ENCODE measurements around the gene PGR.

DNA sequence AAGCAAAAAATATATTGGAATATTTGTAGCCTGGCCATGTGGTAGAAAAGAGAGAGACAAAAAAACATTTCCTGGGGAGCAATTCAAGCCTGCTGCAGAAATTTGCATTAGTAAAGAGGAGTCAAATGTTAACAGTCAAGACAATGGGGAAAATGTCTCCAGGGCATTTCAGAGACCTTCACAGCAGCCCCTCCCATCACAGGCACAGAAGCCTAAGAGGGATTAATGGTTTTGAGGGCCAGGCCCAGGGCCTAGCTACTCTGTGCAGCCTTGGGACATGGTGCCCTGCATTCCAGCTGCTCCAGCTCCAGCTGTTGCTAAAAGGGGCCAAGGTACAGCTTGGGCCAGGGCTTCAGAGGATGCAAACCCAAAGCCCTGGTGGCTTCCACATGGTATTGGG is 46.8 kb downstream of the PGR start:
- TF ChIP-seq, protein P1, sequence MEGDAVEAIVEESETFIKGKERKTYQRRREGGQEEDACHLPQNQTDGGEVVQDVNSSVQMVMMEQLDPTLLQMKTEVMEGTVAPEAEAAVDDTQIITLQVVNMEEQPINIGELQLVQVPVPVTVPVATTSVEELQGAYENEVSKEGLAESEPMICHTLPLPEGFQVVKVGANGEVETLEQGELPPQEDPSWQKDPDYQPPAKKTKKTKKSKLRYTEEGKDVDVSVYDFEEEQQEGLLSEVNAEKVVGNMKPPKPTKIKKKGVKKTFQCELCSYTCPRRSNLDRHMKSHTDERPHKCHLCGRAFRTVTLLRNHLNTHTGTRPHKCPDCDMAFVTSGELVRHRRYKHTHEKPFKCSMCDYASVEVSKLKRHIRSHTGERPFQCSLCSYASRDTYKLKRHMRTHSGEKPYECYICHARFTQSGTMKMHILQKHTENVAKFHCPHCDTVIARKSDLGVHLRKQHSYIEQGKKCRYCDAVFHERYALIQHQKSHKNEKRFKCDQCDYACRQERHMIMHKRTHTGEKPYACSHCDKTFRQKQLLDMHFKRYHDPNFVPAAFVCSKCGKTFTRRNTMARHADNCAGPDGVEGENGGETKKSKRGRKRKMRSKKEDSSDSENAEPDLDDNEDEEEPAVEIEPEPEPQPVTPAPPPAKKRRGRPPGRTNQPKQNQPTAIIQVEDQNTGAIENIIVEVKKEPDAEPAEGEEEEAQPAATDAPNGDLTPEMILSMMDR (IDR thresholded peaks at IDR 0.05 in 4 of 5, conservative IDR thresholded peaks at IDR 0.05 in 1 of 5): no peak
- TF ChIP-seq POLR2A (IDR thresholded peaks at IDR 0.05): no peak

All from gastrocnemius medialis (tissue), 4 donors.